ENCODE measurements around the gene ID2. TPM values are rescaled to one million over a fixed set of nuclear protein-coding genes. Genes with fewer than 3 reads are reported as not detected.

Gene ID2
- total RNA-seq, 1 experiment from 2014 or later: 249 TPM

DNA sequence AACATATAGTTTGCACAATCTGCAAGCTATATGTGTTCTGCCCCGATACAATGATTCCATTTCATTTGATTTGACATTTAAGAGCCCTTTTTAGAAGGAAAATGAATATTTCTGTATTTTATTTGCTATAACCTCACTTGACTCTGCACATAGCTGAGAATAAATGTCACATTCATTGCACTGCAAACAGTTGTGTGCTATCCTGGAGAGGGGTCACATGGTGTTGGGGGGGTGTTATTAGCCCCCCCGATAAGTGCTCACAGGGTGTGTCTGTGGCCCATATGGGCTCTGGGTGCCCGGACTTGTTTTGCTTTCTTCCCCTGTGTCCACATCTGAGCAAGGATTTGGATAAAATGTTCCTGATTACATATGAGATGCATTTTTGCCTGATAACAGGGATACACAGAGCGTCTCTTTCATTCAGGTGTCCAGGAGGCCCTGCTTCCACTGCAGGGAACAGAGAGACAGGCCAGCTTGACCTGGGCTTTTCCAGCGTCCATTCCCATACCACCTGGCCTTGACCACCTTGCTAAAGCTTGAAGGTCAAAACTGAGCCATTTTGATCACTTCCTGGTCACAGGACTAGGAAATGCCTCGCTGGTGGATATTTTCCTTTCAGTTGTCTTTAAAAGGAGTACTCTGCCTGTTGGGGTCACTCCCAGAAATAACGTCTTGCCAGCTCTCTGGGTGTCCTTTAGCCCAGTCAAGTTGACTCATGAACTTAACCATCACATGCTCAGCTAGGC is 38.4 kb upstream of the ID2 start:
- no peaks in the 10 kb centered on the region for H3K36me3 ChIP-seq (ENCODE audit: insufficient read depth, low read length, poor library complexity, severe bottlenecking)
- BruUV-seq (replicated peaks): no TSS peak
- H3K9me3 ChIP-seq (ENCODE audit: low read depth, low read length, poor library complexity, severe bottlenecking): no peaks in the 10 kb centered on the region
- no peak overlapping the region for H3K4me3 ChIP-seq (ENCODE audit: low read depth, low read length, poor library complexity, severe bottlenecking)
- no peak overlapping the region for H3K27ac ChIP-seq (ENCODE audit: low read depth, low read length, poor library complexity, severe bottlenecking)
- CTCF ChIA-PET: no interaction called here
- TF ChIP-seq CTCF (conservative IDR thresholded peaks at IDR 0.05; ENCODE audit: low read depth, low read length) (no peak), EZH2 (IDR thresholded peaks at IDR 0.05; ENCODE audit: borderline replicate concordance, low read depth, low read length, poor library complexity, severe bottlenecking) (no peak)
- POLR2A ChIA-PET (ENCODE audit: low non-redundant PET): no interaction called here
- H3K4me1 ChIP-seq (ENCODE audit: insufficient read depth, low read length, poor library complexity, severe bottlenecking): no peaks in the 10 kb centered on the region
- H3K27me3 ChIP-seq (replicated peaks; ENCODE audit: insufficient read depth, low read depth, low read length, poor library complexity): no peaks in the 10 kb centered on the region
- intact Hi-C loops (cut with micrococcal nuclease; ENCODE audit: unreplicated experiment): no loop called here
- DNase-seq (ENCODE audit: low spot score): no peak

- Histone ChIP-seq H3K27ac (ENCODE audit: low read depth, low read length, poor library complexity, severe bottlenecking) (no peak overlapping the region), H3K4me3 (ENCODE audit: low read depth, low read length, poor library complexity, severe bottlenecking) (no peak overlapping the region), H3K9me3 (ENCODE audit: low read depth, low read length, poor library complexity, severe bottlenecking) (no peaks in the 10 kb centered on the region), H3K27me3 (replicated peaks; ENCODE audit: insufficient read depth, low read depth, low read length, poor library complexity) (no peaks in the 10 kb centered on the region), H3K4me1 (ENCODE audit: insufficient read depth, low read length, poor library complexity, severe bottlenecking) (no peaks in the 10 kb centered on the region), H3K36me3 (ENCODE audit: insufficient read depth, low read length, poor library complexity, severe bottlenecking) (no peaks in the 10 kb centered on the region)
- intact Hi-C loops (cut with micrococcal nuclease; ENCODE audit: unreplicated experiment): no loop called here
- TF ChIP-seq CTCF (conservative IDR thresholded peaks at IDR 0.05; ENCODE audit: low read depth, low read length) (no peak), EZH2 (IDR thresholded peaks at IDR 0.05; ENCODE audit: borderline replicate concordance, low read depth, low read length, poor library complexity, severe bottlenecking) (no peak)
- DNase-seq (ENCODE audit: low spot score): no peak
- CTCF ChIA-PET: no interaction called here
- POLR2A ChIA-PET (ENCODE audit: low non-redundant PET): no interaction called here
- no TSS peak for BruUV-seq (replicated peaks)
These were observed 37.9 kb upstream of the ID2 start for GRCh38 chr2:8643996-8644356.

DNA sequence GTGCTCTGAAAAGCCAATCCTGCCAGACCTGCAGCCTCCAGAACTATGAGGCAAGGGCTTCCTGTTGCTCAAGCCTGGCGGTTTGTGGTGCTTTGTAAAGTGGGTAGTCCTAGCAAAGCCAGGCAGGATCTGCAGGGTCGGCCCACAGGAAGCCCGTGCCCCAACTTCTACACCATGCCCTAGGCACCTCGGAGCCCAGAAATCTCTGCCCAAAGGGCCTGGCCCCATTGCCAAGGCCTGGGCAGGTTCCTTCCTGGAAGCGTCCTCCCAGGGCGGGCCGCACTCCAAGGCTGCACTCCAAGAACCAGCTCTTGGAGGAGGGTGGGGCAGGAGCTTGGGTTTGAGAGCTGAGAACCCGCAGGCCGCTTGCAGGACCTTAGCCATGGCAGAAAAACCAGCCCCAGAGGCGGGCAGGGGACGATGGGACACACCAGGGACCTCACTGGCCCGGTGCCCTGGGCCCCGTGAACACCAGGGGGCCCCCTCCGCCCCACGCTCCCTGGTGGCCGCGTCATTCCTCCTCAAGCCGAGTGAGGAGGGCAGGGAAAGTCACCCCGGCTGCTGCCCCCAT is 37.2 kb upstream of the ID2 start:
- intact Hi-C loops (cut with micrococcal nuclease; ENCODE audit: unreplicated experiment): no loop called here
- CTCF ChIA-PET: no interaction called here

More for the DNA sequence above, 37.2 kb upstream of the ID2 start:
- POLR2A ChIA-PET (ENCODE audit: low non-redundant PET): no interaction called here
- Histone ChIP-seq H3K27me3 (replicated peaks; ENCODE audit: insufficient read depth, low read depth, low read length, poor library complexity) (no peaks in the 10 kb centered on the region), H3K36me3 (ENCODE audit: insufficient read depth, low read length, poor library complexity, severe bottlenecking) (no peaks in the 10 kb centered on the region), H3K9me3 (ENCODE audit: low read depth, low read length, poor library complexity, severe bottlenecking) (no peaks in the 10 kb centered on the region), H3K27ac (ENCODE audit: low read depth, low read length, poor library complexity, severe bottlenecking) (no peak overlapping the region), H3K4me3 (ENCODE audit: low read depth, low read length, poor library complexity, severe bottlenecking) (no peak overlapping the region), H3K4me1 (ENCODE audit: insufficient read depth, low read length, poor library complexity, severe bottlenecking) (no peaks in the 10 kb centered on the region)
- TF ChIP-seq CTCF (conservative IDR thresholded peaks at IDR 0.05; ENCODE audit: low read depth, low read length) (no peak), EZH2 (IDR thresholded peaks at IDR 0.05; ENCODE audit: borderline replicate concordance, low read depth, low read length, poor library complexity, severe bottlenecking) (no peak)
- no peak for DNase-seq (ENCODE audit: low spot score)
- BruUV-seq (replicated peaks): no TSS peak
